Upper lobe of left lung (tissue), 6 donors: ENCODE measurements around the gene SURF1. TPM values are rescaled to one million over a fixed set of nuclear protein-coding genes. Genes with fewer than 3 reads are reported as not detected.

Source experiments
- ATAC-seq, 2 donors: fragments of 200-7000 bp; cut with Tn5 transposase; one replicate each; pipeline ENCODE4 v1.9.1; 2022; ENCODE audit warnings: mild to moderate bottlenecking in 2 of 2, moderate library complexity in 2 of 2; ENCODE audit not compliant: low FRiP score in 2 of 2
- DNase-seq, 2 donors: peaks; one replicate each; pipeline ENCODE4 v3.0.0-alpha.2; 2019 to 2020
- H3K27ac ChIP-seq, 4 donors: fragments of 200-600 bp; sonication (generic); one replicate each; pipeline ENCODE4 v1.5.1; 2016 to 2019
- H3K27me3 ChIP-seq, 4 donors: fragments of 200-600 bp; sonication (generic); one replicate each; pipeline ENCODE4 v1.5.1; 2017 to 2019
- H3K36me3 ChIP-seq, 4 donors: fragments of 200-600 bp; sonication (generic); one replicate each; pipeline ENCODE4 v1.5.1; 2016 to 2019
- H3K4me1 ChIP-seq, 4 donors: fragments of 200-600 bp; sonication (generic); one replicate each; pipeline ENCODE4 v1.5.1; 2018 to 2019
- H3K4me3 ChIP-seq, 4 donors: fragments of 200-600 bp; sonication (generic); one replicate each; pipeline ENCODE4 v1.5.1; 2017 to 2019; ENCODE audit warnings: mild to moderate bottlenecking in 2 of 4, moderate library complexity in 1 of 4
- H3K9me3 ChIP-seq, 4 donors: fragments of 200-600 bp; sonication (generic); one replicate each; pipeline ENCODE4 v1.5.1; 2018 to 2019
- CTCF ChIP-seq, 6 experiments: fragments of 450-650 bp in 4 of 6; fragments of 200-600 bp in 2 of 6; sonication (generic) in 2 of 6; IDR thresholded peaks; one replicate each; pipeline ENCODE4 v1.5.1; 2016 to 2019; ENCODE audit warnings: antibody characterized with exemption in 6 of 6
- EP300 ChIP-seq, 4 donors: sonication (generic); formaldehyde crosslinking; IDR thresholded peaks; one replicate each; pipeline ENCODE4 v1.5.1; 2017; ENCODE audit warnings: antibody characterized with exemption in 4 of 4, control low read depth in 2 of 4
- POLR2A ChIP-seq, 4 donors: fragments of 450-650 bp; IDR thresholded peaks; one replicate each; pipeline ENCODE4 v1.5.1; 2016 to 2017; ENCODE audit warnings: antibody characterized with exemption in 4 of 4, mild to moderate bottlenecking in 2 of 4
- POLR2AphosphoS5 ChIP-seq, 2 donors: sonication (generic); formaldehyde crosslinking; IDR thresholded peaks; one replicate each; pipeline ENCODE4 v1.5.1; 2017; ENCODE audit warnings: antibody characterized with exemption in 2 of 2
- WGBS, 2 donors: methylation state at CpG; one replicate each; pipeline ENCODE4 v1.1.5; 2017 to 2018; 5-methylcytosine and 5-hydroxymethylcytosine counted together
- total RNA-seq, 6 donors: library from RNA; depleted of rRNA in 4 of 6; stranded (reverse); fragments of >200 nt in 4 of 6; gene quantifications; one replicate each; pipeline versions ENCODE4 v1.1.0 to v1.2.1, GENCODE V29; 2016 to 2021
- donor health status: DM: no; HTN: no; CAD: no; lungs with moderate emphysema.
- donor health status: DM: no; HTN: yes; CAD: no; lungs with severe emphysema.

SURF1 gene
- total RNA-seq, 6 donors from 2014 or later, result 25.1 to 64.8 (median 45.5) TPM

- ATAC-seq (no peak), DNase-seq (no peak)
- H3K36me3 ChIP-seq, result no peaks in the 10 kb centered on the region
- no peak overlapping the region for H3K4me3 ChIP-seq
- no peaks in the 10 kb centered on the region for H3K27me3 ChIP-seq
- WGBS, 2 donors, result 90 to 91% methylated on average over 17 of the region's 17 CpGs
- no peaks in the 10 kb centered on the region for H3K4me1 ChIP-seq
- H3K27ac ChIP-seq, result no peak overlapping the region
- TF ChIP-seq POLR2A (IDR thresholded peaks at IDR 0.05), result no peak
- no peak for TF ChIP-seq CTCF (IDR thresholded peaks at IDR 0.05)
- TF ChIP-seq EP300 (IDR thresholded peaks at IDR 0.05), result no peak
- no peak for TF ChIP-seq POLR2AphosphoS5 (IDR thresholded peaks at IDR 0.05)
- no peaks in the 10 kb centered on the region for H3K9me3 ChIP-seq
Observed at GRCh38 chr9:133384736-133385321, 28.5 kb upstream of the SURF1 start.

GRCh38 chr9:133383438-133383837 lies 27.2 kb upstream of the SURF1 start:
- no peaks in the 10 kb centered on the region for H3K9me3 ChIP-seq
- DNase-seq (no peak), ATAC-seq (no peak)
- no peak overlapping the region for H3K27ac ChIP-seq
- TF ChIP-seq POLR2AphosphoS5 (IDR thresholded peaks at IDR 0.05), result no peak
- no peak for TF ChIP-seq POLR2A (IDR thresholded peaks at IDR 0.05)
- H3K27me3 ChIP-seq, result no peaks in the 10 kb centered on the region
- no peak overlapping the region for H3K4me3 ChIP-seq
- no peaks in the 10 kb centered on the region for H3K36me3 ChIP-seq
- 88 to 93% methylated on average over 3 of the region's 3 CpGs for WGBS, 2 donors
- no peaks in the 10 kb centered on the region for H3K4me1 ChIP-seq

- DNase-seq (no peak), ATAC-seq (no peak)
- H3K9me3 ChIP-seq, result no peaks in the 10 kb centered on the region
- no peaks in the 10 kb centered on the region for H3K4me1 ChIP-seq
- 87 to 90% methylated on average over 4 of the region's 4 CpGs for WGBS, 2 donors
- no peak overlapping the region for H3K27ac ChIP-seq
- H3K36me3 ChIP-seq, result no peaks in the 10 kb centered on the region
- no peaks in the 10 kb centered on the region for H3K27me3 ChIP-seq
- no peak for TF ChIP-seq CTCF (IDR thresholded peaks at IDR 0.05)
- no peak for TF ChIP-seq EP300 (IDR thresholded peaks at IDR 0.05)
- TF ChIP-seq POLR2A (IDR thresholded peaks at IDR 0.05), result no peak
- no peak for TF ChIP-seq POLR2AphosphoS5 (IDR thresholded peaks at IDR 0.05)
- no peak overlapping the region for H3K4me3 ChIP-seq
Observed at GRCh38 chr9:133382507-133383141, 26.3 kb upstream of the SURF1 start.

GRCh38 chr9:133380734-133381133 lies 24.4 kb upstream of the SURF1 start:
- no peak for ATAC-seq
- no peaks in the 10 kb centered on the region for H3K36me3 ChIP-seq
- H3K27me3 ChIP-seq, result no peaks in the 10 kb centered on the region
- no peak for DNase-seq
- H3K4me1 ChIP-seq, result peaks cover 0 to 7% (median 7%) of the 10 kb centered on the region in 4 donors
- no peak overlapping the region for H3K4me3 ChIP-seq
- no peak overlapping the region for H3K27ac ChIP-seq
- TF ChIP-seq POLR2A (IDR thresholded peaks at IDR 0.05) (no peak), EP300 (IDR thresholded peaks at IDR 0.05) (no peak), CTCF (IDR thresholded peaks at IDR 0.05) (no peak), POLR2AphosphoS5 (IDR thresholded peaks at IDR 0.05) (no peak)
- WGBS, 2 donors, result 85 to 87% methylated on average over 4 of the region's 4 CpGs
- H3K9me3 ChIP-seq, result no peaks in the 10 kb centered on the region

- ATAC-seq, result no peak
- H3K27ac ChIP-seq, result no peak overlapping the region
- 91 to 92% methylated on average over 12 to 14 of the region's 14 CpGs for WGBS, 2 donors
- H3K4me3 ChIP-seq, result no peak overlapping the region
- no peaks in the 10 kb centered on the region for H3K36me3 ChIP-seq
- peaks cover 1 to 14% (median 11%) of the 10 kb centered on the region in 4 donors for H3K4me1 ChIP-seq
- no peak for DNase-seq
- no peaks in the 10 kb centered on the region for H3K9me3 ChIP-seq
- TF ChIP-seq EP300 (IDR thresholded peaks at IDR 0.05), result no peak
- no peak for TF ChIP-seq CTCF (IDR thresholded peaks at IDR 0.05)
- TF ChIP-seq POLR2AphosphoS5 (IDR thresholded peaks at IDR 0.05), result no peak
- TF ChIP-seq POLR2A (IDR thresholded peaks at IDR 0.05), result no peak
- H3K27me3 ChIP-seq, result no peaks in the 10 kb centered on the region
Observed at GRCh38 chr9:133379153-133380086, 23.1 kb upstream of the SURF1 start.
